Prostate gland (tissue), 2 donors: ENCODE results near the gene FSIP2.

Experiments
- POLR2A ChIP-seq: fragments of 450-650 bp; IDR thresholded peaks from one replicate; pipeline ENCODE4 v1.6.1; 2016; ENCODE audit warnings: antibody characterized with exemption, mild to moderate bottlenecking
- TF ChIP-seq, protein P1 (sequence below), 4 experiments: fragments of 200-600 bp in 2 of 4; fragments of 450-650 bp in 2 of 4; sonication (generic) in 2 of 4; IDR thresholded peaks; 1 replicate in 3 of 4; 2 replicates in 1 of 4; pipeline ENCODE4 v1.5.1; 2016 to 2019; ENCODE audit warnings: antibody characterized with exemption in 4 of 4, mild to moderate bottlenecking in 2 of 4, moderate library complexity in 2 of 4

DNA sequence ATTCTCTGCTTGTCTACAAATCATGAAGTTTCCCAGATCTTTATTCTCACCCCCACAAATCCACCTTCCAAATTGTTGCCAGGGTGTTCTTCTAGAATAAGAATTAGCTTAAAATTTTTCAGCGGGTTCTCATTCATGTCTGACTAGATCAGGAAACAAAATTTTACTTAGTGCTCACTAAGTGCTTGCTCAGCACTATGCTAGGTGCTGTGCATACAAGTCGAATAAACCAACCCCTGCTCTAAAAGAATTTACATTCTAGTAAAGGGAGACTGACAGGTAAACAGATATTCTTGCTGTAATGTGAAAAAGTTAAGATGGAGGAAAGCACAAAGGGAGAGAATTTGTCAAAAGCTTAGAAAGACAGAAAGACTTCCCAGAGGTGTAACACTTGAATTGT is 2.4 kb upstream of the FSIP2 start:
- no peak for TF ChIP-seq POLR2A
- TF ChIP-seq, protein P1, sequence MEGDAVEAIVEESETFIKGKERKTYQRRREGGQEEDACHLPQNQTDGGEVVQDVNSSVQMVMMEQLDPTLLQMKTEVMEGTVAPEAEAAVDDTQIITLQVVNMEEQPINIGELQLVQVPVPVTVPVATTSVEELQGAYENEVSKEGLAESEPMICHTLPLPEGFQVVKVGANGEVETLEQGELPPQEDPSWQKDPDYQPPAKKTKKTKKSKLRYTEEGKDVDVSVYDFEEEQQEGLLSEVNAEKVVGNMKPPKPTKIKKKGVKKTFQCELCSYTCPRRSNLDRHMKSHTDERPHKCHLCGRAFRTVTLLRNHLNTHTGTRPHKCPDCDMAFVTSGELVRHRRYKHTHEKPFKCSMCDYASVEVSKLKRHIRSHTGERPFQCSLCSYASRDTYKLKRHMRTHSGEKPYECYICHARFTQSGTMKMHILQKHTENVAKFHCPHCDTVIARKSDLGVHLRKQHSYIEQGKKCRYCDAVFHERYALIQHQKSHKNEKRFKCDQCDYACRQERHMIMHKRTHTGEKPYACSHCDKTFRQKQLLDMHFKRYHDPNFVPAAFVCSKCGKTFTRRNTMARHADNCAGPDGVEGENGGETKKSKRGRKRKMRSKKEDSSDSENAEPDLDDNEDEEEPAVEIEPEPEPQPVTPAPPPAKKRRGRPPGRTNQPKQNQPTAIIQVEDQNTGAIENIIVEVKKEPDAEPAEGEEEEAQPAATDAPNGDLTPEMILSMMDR (IDR thresholded peaks at IDR 0.05), result no peak
